Prostate gland (tissue), 2 donors: ENCODE measurements around the gene RCHY1. TPM values are rescaled to one million over a fixed set of nuclear protein-coding genes. Genes with fewer than 3 reads are reported as not detected.
"Not testable (repeated sequence)": the region's sequence is repeated elsewhere in the genome, so short reads cannot be mapped to it uniquely, and the experiment has no call there.

Source experiments
- DNase-seq: peaks from one replicate; pipeline ENCODE4 v3.0.0-alpha.2; 2019; ENCODE audit warnings: low spot score
- H3K27ac ChIP-seq, 2 donors: fragments of 200-600 bp; sonication (generic); 2 replicates each; pipeline ENCODE4 v1.5.1; 2017 to 2019
- H3K27me3 ChIP-seq: fragments of 200-600 bp; sonication (generic); replicated peaks from 2 replicates; pipeline ENCODE4 v1.5.1; 2019; ENCODE audit not compliant: insufficient read depth
- H3K36me3 ChIP-seq, 2 donors: fragments of 200-600 bp; sonication (generic); 1 replicate in 1 of 2; 2 replicates in 1 of 2; pipeline versions ENCODE4 v1.5.1 to v1.8.1; 2017 to 2019
- H3K4me1 ChIP-seq: fragments of 200-600 bp; sonication (generic); replicated peaks from 2 replicates; pipeline ENCODE4 v1.5.1; 2019
- H3K4me3 ChIP-seq, 2 donors: fragments of 200-600 bp; sonication (generic); 2 replicates each; pipeline ENCODE4 v1.5.1; 2017 to 2019
- H3K9me3 ChIP-seq: fragments of 200-600 bp; sonication (generic); 2 replicates; pipeline ENCODE4 v1.5.1; 2017
- POLR2A ChIP-seq: fragments of 450-650 bp; IDR thresholded peaks from one replicate; pipeline ENCODE4 v1.6.1; 2016; ENCODE audit warnings: antibody characterized with exemption, mild to moderate bottlenecking
- POLR2AphosphoS5 ChIP-seq: sonication (generic); formaldehyde crosslinking; IDR thresholded peaks from one replicate; pipeline ENCODE4 v1.6.1; 2017; ENCODE audit warnings: antibody characterized with exemption
- WGBS: methylation state at CpG from one replicate; pipeline ENCODE4 v1.1.5; 2018; 5-methylcytosine and 5-hydroxymethylcytosine counted together
- intact Hi-C: fragments of 100-400 bp; cut with DNase I; formaldehyde crosslinking; loops from one replicate; pipeline ENCODE4 v1.14.2; 2022
- total RNA-seq, 2 donors: library from RNA; depleted of rRNA; stranded (reverse); fragments of >200 nt; gene quantifications; one replicate each; pipeline ENCODE4 v1.1.0, GENCODE V29; 2016
- TF ChIP-seq, protein P1 (sequence below), 4 experiments: fragments of 200-600 bp in 2 of 4; fragments of 450-650 bp in 2 of 4; sonication (generic) in 2 of 4; IDR thresholded peaks; 1 replicate in 3 of 4; 2 replicates in 1 of 4; pipeline ENCODE4 v1.5.1; 2016 to 2019; ENCODE audit warnings: antibody characterized with exemption in 4 of 4, mild to moderate bottlenecking in 2 of 4, moderate library complexity in 2 of 4

The RCHY1 gene
- total RNA-seq, 2 donors from 2014 or later = 18.7 to 23.3 TPM

DNA sequence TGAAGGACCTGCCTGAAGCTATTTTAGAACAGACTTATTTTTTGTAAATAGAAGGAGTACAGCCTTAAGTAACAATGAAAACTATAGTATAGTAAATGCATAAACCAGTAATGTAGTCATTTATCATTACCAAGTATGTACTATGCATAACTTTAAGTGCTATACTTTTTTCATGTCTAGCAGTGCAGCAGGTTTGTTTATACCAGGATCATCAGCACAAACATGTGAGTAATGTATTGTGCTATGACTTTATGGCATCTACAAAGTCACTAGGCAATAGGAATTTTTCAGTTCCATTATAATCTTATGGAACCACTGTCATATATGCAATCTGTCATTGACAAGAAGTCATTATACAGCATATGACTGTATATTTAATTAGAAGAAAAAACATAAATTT is 38.2 kb upstream of the RCHY1 start:
- Histone ChIP-seq H3K27ac (no peak overlapping the region), H3K27me3 (no peaks in the 10 kb centered on the region), H3K36me3 (no peaks in the 10 kb centered on the region), H3K4me3 (no peak overlapping the region), H3K4me1 (no peaks in the 10 kb centered on the region), H3K9me3 (no peaks in the 10 kb centered on the region)
- TF ChIP-seq POLR2A (no peak), POLR2AphosphoS5 (no peak)
- TF ChIP-seq, protein P1, sequence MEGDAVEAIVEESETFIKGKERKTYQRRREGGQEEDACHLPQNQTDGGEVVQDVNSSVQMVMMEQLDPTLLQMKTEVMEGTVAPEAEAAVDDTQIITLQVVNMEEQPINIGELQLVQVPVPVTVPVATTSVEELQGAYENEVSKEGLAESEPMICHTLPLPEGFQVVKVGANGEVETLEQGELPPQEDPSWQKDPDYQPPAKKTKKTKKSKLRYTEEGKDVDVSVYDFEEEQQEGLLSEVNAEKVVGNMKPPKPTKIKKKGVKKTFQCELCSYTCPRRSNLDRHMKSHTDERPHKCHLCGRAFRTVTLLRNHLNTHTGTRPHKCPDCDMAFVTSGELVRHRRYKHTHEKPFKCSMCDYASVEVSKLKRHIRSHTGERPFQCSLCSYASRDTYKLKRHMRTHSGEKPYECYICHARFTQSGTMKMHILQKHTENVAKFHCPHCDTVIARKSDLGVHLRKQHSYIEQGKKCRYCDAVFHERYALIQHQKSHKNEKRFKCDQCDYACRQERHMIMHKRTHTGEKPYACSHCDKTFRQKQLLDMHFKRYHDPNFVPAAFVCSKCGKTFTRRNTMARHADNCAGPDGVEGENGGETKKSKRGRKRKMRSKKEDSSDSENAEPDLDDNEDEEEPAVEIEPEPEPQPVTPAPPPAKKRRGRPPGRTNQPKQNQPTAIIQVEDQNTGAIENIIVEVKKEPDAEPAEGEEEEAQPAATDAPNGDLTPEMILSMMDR (IDR thresholded peaks at IDR 0.05) = no peak
- no peak for DNase-seq
- intact Hi-C loops = no loop called here

DNA sequence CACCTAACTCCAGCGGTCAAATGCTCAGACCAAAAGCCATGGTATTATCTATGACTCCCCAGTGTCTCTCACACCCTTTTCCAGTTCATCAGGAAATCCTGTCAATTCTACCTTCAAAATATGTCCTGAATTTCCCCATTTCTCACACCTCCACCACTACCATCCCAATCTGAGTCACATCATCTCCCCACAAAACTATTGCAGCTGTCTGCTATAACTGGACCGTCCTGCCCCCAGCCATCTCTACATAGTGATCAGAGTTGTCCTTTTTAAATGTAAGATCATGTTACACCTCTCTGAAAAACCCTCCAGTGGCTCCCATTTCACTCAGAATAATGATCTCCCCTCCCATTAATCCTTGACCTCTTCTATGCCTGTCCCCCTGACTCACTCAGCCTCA is 34.8 kb upstream of the RCHY1 start:
- TF ChIP-seq POLR2A (no peak), POLR2AphosphoS5 (no peak)
- TF ChIP-seq, protein P1 (IDR thresholded peaks at IDR 0.05) = no peak
- no peaks in the 10 kb centered on the region for H3K9me3 ChIP-seq
- no peaks in the 10 kb centered on the region for H3K36me3 ChIP-seq
- no peak overlapping the region for H3K27ac ChIP-seq
- H3K4me1 ChIP-seq = no peaks in the 10 kb centered on the region
- DNase-seq = no peak
- intact Hi-C loops = no loop called here
- no peaks in the 10 kb centered on the region for H3K27me3 ChIP-seq
- 75% methylated on average over 2 of the region's 2 CpGs for WGBS
- no peak overlapping the region for H3K4me3 ChIP-seq

DNA sequence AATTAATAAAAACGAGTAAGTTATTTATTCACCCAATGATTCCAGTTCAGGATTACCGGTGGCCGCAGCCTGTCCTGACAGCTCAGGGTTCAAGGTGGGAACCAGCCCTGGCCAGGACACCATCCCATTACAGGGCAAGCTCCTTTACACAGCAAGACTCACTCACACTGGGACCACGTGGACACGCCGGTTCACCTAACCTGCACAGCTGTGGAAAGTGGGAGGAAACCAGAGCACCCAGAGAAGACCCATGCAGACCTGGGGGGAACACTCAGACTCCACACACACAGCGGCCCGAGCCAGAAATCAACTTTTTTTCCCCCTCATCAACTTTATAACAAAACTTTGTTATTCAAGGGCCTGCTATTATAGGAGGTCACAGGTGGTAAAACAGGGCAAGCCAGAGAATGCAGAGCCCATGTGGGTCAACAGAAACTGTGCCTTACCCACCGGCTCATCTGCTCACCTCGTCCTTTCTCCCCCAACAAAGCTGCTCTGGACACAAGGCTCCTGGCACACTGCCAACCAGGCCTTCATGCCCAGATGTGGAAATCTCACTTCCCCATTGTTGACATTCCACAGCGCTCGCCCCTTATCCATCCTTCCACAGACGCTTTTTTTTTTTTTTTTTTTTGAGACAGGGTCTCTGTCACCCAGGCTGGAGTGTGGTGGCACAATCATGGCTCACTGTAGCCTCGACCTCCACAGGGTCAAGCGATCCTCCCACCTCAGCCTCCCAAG is 33.6 kb upstream of the RCHY1 start:
- 66% methylated on average over 15 of the region's 15 CpGs for WGBS
- no peak overlapping the region for H3K4me3 ChIP-seq
- no peaks in the 10 kb centered on the region for H3K27me3 ChIP-seq
- TF ChIP-seq POLR2A (no peak), POLR2AphosphoS5 (no peak)
- TF ChIP-seq, protein P1 (IDR thresholded peaks at IDR 0.05) = no peak
- intact Hi-C loops = no loop called here
- no peaks in the 10 kb centered on the region for H3K36me3 ChIP-seq
- H3K4me1 ChIP-seq = no peaks in the 10 kb centered on the region
- H3K27ac ChIP-seq = no peak overlapping the region
- no peak for DNase-seq
- no peaks in the 10 kb centered on the region for H3K9me3 ChIP-seq

DNA sequence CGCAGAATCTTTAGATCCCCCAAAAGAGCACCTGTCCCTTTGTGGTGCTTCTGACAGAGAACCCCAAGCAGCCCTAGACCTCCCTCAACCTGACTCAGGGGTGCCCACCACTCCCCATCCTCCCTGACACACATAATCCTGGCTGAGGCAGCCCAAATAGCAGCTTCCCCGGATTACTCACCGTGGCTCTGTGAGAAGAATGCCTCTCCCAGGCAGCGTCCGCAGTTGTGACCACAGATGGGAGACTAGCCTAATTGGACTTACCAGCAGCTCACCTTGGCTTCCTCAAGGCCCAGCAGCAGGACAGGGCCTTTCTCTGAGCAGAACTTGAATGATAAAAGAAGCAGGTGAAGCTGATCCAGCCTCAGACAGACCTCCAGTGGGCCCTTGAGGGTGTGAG is 31.3 kb upstream of the RCHY1 start:
- H3K9me3 ChIP-seq = no peaks in the 10 kb centered on the region
- intact Hi-C loops = no loop called here
- no peaks in the 10 kb centered on the region for H3K36me3 ChIP-seq
- no peaks in the 10 kb centered on the region for H3K27me3 ChIP-seq
- WGBS = 92% methylated on average over 5 of the region's 5 CpGs
- DNase-seq = no peak
- H3K4me3 ChIP-seq = no peak overlapping the region
- no peaks in the 10 kb centered on the region for H3K4me1 ChIP-seq
- H3K27ac ChIP-seq = no peak overlapping the region
- TF ChIP-seq, protein P1 (IDR thresholded peaks at IDR 0.05) = no peak
- TF ChIP-seq POLR2AphosphoS5 (no peak), POLR2A (no peak)

DNA sequence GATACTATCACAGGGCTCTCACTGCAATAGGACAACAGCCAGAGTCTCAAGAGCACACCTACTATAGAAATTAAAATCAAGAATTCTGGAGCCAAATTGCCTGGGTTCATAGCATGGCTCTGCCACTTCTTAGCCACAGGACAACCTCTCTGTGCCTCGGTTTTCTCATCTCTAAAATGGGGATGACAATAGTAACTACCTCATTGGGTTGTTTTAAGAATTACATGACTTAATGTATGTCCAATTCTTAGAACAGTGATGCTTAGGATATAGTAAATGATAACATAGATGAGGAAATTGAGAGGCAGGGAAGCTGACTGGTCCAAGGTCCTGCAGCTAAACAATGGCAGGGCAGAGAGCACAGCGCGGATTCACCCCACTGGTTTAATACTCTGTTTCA is 30.7 kb upstream of the RCHY1 start:
- no peaks in the 10 kb centered on the region for H3K4me1 ChIP-seq
- 97% methylated on average over 3 of the region's 3 CpGs for WGBS
- H3K4me3 ChIP-seq = no peak overlapping the region
- intact Hi-C loops = no loop called here
- TF ChIP-seq POLR2AphosphoS5 = no peak
- TF ChIP-seq, protein P1 (IDR thresholded peaks at IDR 0.05) = no peak
- no peak for TF ChIP-seq POLR2A
- H3K9me3 ChIP-seq = no peaks in the 10 kb centered on the region
- no peak overlapping the region for H3K27ac ChIP-seq
- DNase-seq = no peak
- H3K36me3 ChIP-seq = no peaks in the 10 kb centered on the region
- no peaks in the 10 kb centered on the region for H3K27me3 ChIP-seq

DNA sequence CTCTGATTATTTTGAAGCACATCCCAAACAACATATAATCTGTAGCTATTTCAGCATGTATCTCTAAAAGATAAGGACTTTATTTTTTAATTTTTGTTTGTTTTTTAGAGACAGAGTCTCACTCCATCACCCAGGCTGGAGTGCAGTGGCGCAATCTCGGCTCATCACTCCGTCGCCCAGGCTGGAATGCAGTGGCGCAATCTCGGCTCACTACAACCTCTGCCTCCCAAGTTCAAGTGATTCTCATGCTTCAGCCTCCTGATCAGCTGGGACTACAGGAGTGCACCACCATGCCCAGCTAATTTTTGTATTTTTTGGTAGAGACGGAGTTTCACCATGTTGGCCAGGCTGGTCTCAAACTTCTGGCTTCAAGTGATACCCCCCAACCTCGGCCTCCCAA is 30.0 kb upstream of the RCHY1 start:
- H3K4me1 ChIP-seq, H3K27me3 ChIP-seq, H3K4me3 ChIP-seq, DNase-seq, H3K27ac ChIP-seq, intact Hi-C loops, H3K36me3 ChIP-seq, H3K9me3 ChIP-seq: not testable (repeated sequence)
- WGBS = 93% methylated on average over 8 of the region's 8 CpGs
